HepG2 (cell line): ENCODE results near the gene PHACTR3. TPM values are rescaled to one million over a fixed set of nuclear protein-coding genes. Genes with fewer than 3 reads are reported as not detected.

Experiments
- ATAC-seq: fragments of 200-7000 bp; cut with Tn5 transposase; 3 replicates; pipeline ENCODE4 v1.9.1; 2020; ENCODE audit warnings: mild to moderate bottlenecking, moderate library complexity
- BruUV-seq: library from RNA; stranded (reverse); fragments of 400-500 nt; replicated peaks from 2 replicates; lab custom pipeline; 2021; lab: Mats Ljungman, UMichigan
- CTCF ChIA-PET: fragments of 300-600 bp; formaldehyde crosslinking; extraction: SDS; loops from one replicate; lab custom pipeline; 2021; ENCODE audit warnings: low total read pairs, inconsistent platforms, low intra/inter-chr PET ratio; lab: Yijun Ruan, JAX
- POLR2A ChIA-PET: fragments of 350-600 bp; sonication (Branson Sonifier 250); formaldehyde crosslinking; loops from one replicate; lab custom pipeline; 2020; ENCODE audit warnings: antibody characterized with exemption, inconsistent platforms; lab: Yijun Ruan, JAX
- DNase-seq: peaks from one replicate; pipeline ENCODE4 v3.0.0-alpha.2; 2015; ENCODE audit warnings: low spot score
- FAIRE-seq: peaks from 3 replicates; lab custom pipeline; 2011; peaks lifted over from hg19 to GRCh38; lab: Jason Lieb, UNC
- H2AFZ ChIP-seq: one replicate; pipeline ENCODE4 v1.6.1; 2011; ENCODE audit warnings: low read length, inconsistent platforms
- H3K27ac ChIP-seq: fragments of 300-600 bp; 3 replicates; pipeline ENCODE4 v1.8.0; 2011; ENCODE audit warnings: mixed run types, mild to moderate bottlenecking, mixed read lengths, low read length, inconsistent platforms; ENCODE audit not compliant: insufficient read depth; ENCODE audit errors: extremely low read length
- H3K27me3 ChIP-seq, 2 experiments: fragments of 200-600 bp in 1 of 2; 2 replicates in 1 of 2; 3 replicates in 1 of 2; pipeline versions ENCODE4 v1.6.0 to v1.8.0; 2011; ENCODE audit warnings: low read length in 2 of 2, mild to moderate bottlenecking in 2 of 2, moderate library complexity in 2 of 2, inconsistent platforms in 1 of 2; ENCODE audit not compliant: insufficient read depth in 2 of 2, control insufficient read depth in 1 of 2
- H3K36me3 ChIP-seq, 2 experiments: fragments of 200-600 bp in 1 of 2; replicated peaks in 1 of 2; 2 replicates in 1 of 2; 3 replicates in 1 of 2; pipeline versions ENCODE4 v1.5.1 to v1.8.0; 2011; ENCODE audit warnings: low read length in 2 of 2, inconsistent platforms in 1 of 2; ENCODE audit not compliant: insufficient read depth in 2 of 2, control insufficient read depth in 1 of 2
- H3K4me1 ChIP-seq: 2 replicates; pipeline ENCODE4 v1.5.1; 2012; ENCODE audit warnings: low read length, inconsistent platforms; ENCODE audit not compliant: insufficient read depth
- H3K4me2 ChIP-seq: 2 replicates; pipeline ENCODE4 v1.6.0; 2011; ENCODE audit warnings: low read depth, low read length, inconsistent platforms
- H3K4me3 ChIP-seq, 3 experiments: fragments of 200-600 bp in 1 of 3; sonication (generic), shearing (Covaris generic) in 1 of 3; replicated peaks in 1 of 3; 2 replicates each; pipeline ENCODE4 v1.5.1; 2011 to 2016; ENCODE audit warnings: low read length in 3 of 3, inconsistent platforms in 2 of 3, low read depth in 2 of 3, mild to moderate bottlenecking in 2 of 3, control low read depth in 1 of 3, mixed read lengths in 1 of 3; ENCODE audit not compliant: insufficient read depth in 1 of 3
- H3K79me2 ChIP-seq: one replicate; pipeline ENCODE4 v1.6.1; 2011; ENCODE audit warnings: low read length, inconsistent platforms; ENCODE audit not compliant: insufficient read depth
- H3K9ac ChIP-seq: 2 replicates; pipeline ENCODE4 v1.6.0; 2011; ENCODE audit warnings: mild to moderate bottlenecking, low read depth, low read length, inconsistent platforms; ENCODE audit not compliant: insufficient read depth
- H3K9me3 ChIP-seq: 2 replicates; pipeline ENCODE4 v1.5.1; 2012; ENCODE audit warnings: mild to moderate bottlenecking, low read length
- H4K20me1 ChIP-seq: 2 replicates; pipeline ENCODE4 v1.6.0; 2011; ENCODE audit warnings: inconsistent platforms, mild to moderate bottlenecking, low read length, moderate library complexity; ENCODE audit not compliant: insufficient read depth
- CBX5 ChIP-seq: sonication (generic); formaldehyde crosslinking; IDR thresholded peaks from 2 replicates; pipeline ENCODE4 v1.4.0; 2020; ENCODE audit warnings: missing genetic modification reagents, borderline replicate concordance
- HMGXB3 ChIP-seq: sonication (generic); formaldehyde crosslinking; IDR thresholded peaks from 2 replicates; pipeline ENCODE4 v1.4.0; 2020; ENCODE audit warnings: missing genetic modification reagents, borderline replicate concordance
- PLRG1 ChIP-seq: fragments of 450-650 bp; conservative IDR thresholded peaks from 2 replicates; pipeline ENCODE4 v1.6.1; 2016
- PRDM4 ChIP-seq: sonication (generic); formaldehyde crosslinking; IDR thresholded peaks from 2 replicates; pipeline ENCODE4 v1.9.0; 2021; ENCODE audit warnings: missing genetic modification reagents, borderline replicate concordance
- RFX3 ChIP-seq: IDR thresholded peaks from 2 replicates; pipeline ENCODE4 v1.6.1; 2016; ENCODE audit warnings: missing biosample characterization, missing genetic modification reagents
- ZNF567 ChIP-seq: sonication (generic); formaldehyde crosslinking; IDR thresholded peaks from 2 replicates; pipeline ENCODE4 v1.8.1; 2023; ENCODE audit warnings: mild to moderate bottlenecking, missing genetic modification reagents, borderline replicate concordance
- ZNF800 ChIP-seq: sonication (generic); formaldehyde crosslinking; IDR thresholded peaks from 2 replicates; pipeline ENCODE4 v1.4.0; 2020; ENCODE audit warnings: missing genetic modification reagents
- ZNF879 ChIP-seq: sonication (generic); formaldehyde crosslinking; IDR thresholded peaks from 2 replicates; pipeline ENCODE4 v1.8.1; 2023; ENCODE audit warnings: missing genetic modification reagents
- WGBS: methylation state at CpG from one replicate; pipeline ENCODE4 v1.1.6; 2017; ENCODE audit warnings: low lambda C conversion rate; 5-methylcytosine and 5-hydroxymethylcytosine counted together
- in situ Hi-C: cut with HindIII; loops from 2 replicates; pipeline ENCODE4 v1.10.0; 2017; ENCODE audit warnings: low pct_unique_long_range_greater_than_20kb; ENCODE audit not compliant: extremely low pct_ligation_motif_present
- intact Hi-C: fragments of 100-400 bp; cut with micrococcal nuclease; formaldehyde crosslinking; loops from one replicate; pipeline ENCODE4 v1.10.0; 2022; ENCODE audit not compliant: unreplicated experiment
- polyA plus RNA-seq, 8 experiments: library from polyadenylated mRNA; depleted of rRNA in 3 of 8; stranded (reverse) in 7 of 8; unstranded in 1 of 8; fragments of >200 nt; fragmentation: Illumina TruSeq in 4 of 8; extraction: Trizol in 4 of 8; gene quantifications; 2 replicates each; pipeline versions ENCODE4 v1.2.1 to v1.2.3, GENCODE V29; 2011 to 2016; ENCODE audit warnings: low read depth in 4 of 8, missing spikeins in 1 of 8, mixed read lengths in 1 of 8; ENCODE audit not compliant: insufficient read depth in 1 of 8
- total RNA-seq, 5 experiments: library from RNA; depleted of rRNA; stranded (reverse); fragments of >200 nt; fragmentation: Illumina TruSeq; extraction: Trizol; gene quantifications; 2 replicates each; pipeline ENCODE4 v1.2.3, GENCODE V29; 2016; ENCODE audit warnings: low read depth in 1 of 5

The PHACTR3 gene
- total and polyA plus RNA-seq, 2 of the 13 experiments (the other 11 are each of a cell fraction or from before 2014, with no cell fraction given) = not detected

- DNase-seq (no peak), ATAC-seq (no peak), FAIRE-seq (no peak)
- no TSS peak for BruUV-seq
- ChIA-PET POLR2A (no interaction called here), CTCF (no interaction called here)
- H3K27ac ChIP-seq = no peak overlapping the region
- TF ChIP-seq ZNF800 (CRISPR knock-in tag) (no peak), RFX3 (no peak), CBX5 (CRISPR knock-in tag) (no peak), PRDM4 (CRISPR knock-in tag) (no peak), PLRG1 (no peak), ZNF567 (no peak), HMGXB3 (no peak), ZNF879 (CRISPR knock-in tag) (no peak)
- no peaks in the 10 kb centered on the region; the same call in 1 of the 2 replicates for H4K20me1 ChIP-seq
- H3K4me1 ChIP-seq = no peaks in the 10 kb centered on the region
- peaks cover 15 to 90% of the 10 kb centered on the region in 2 experiments for H3K27me3 ChIP-seq
- in situ Hi-C loops = no loop called here
- H3K9ac ChIP-seq = no peak overlapping the region
- H3K9me3 ChIP-seq = no peaks in the 10 kb centered on the region
- no peak overlapping the region for H2AFZ ChIP-seq
- H3K36me3 ChIP-seq = no peaks in the 10 kb centered on the region
- no peak overlapping the region for H3K4me3 ChIP-seq
- H3K79me2 ChIP-seq = no peaks in the 10 kb centered on the region
- no peak overlapping the region for H3K4me2 ChIP-seq
- WGBS = 20% methylated on average over 12 of the region's 12 CpGs
- intact Hi-C loops = no loop called here
Measured at GRCh38 chr20:59579404-59580145, 24.8 kb upstream of the PHACTR3 start.
